Measurements from ENCODE around the gene RWDD3.

DNA sequence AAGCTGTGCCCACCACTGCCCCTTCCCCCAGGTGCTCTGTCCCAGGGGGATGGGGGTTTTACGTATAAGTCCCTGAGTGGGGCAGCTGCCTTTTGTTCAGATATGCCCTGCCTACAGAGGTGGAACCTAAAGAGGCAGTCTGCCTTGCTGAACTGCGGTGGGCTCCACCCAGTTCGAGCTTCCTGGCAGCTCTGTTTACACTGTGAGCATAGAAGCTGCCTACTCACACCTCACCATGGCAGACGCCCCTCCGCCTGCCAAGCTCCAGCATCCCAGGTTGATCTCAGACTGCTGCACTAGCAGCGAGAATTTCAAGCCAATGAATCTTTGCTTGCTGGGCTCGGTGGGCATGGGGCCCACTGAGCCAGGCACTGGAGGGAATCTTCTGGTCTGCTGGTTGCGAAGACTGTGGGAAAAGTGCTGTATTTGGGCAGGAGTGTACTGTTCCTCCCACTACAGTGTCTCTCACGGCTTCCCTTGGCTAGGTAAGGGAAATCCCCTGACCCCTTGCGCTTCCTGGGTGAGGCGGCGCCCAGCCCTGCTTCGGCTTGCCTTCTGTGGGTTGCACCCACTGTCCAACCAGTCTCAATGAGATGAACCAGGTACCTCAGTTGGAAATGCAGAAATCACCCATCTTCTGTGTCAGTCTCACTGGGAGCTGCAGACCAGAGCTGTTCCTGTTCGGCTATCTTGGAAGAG is 17.6 kb upstream of the RWDD3 start:
- TF ChIP-seq POLR2A (IDR thresholded peaks at IDR 0.05): no peak
- TF ChIP-seq CTCF (IDR thresholded peaks at IDR 0.05): no peak
